ENCODE data around the gene SF3B3. TPM values are rescaled to one million over a fixed set of nuclear protein-coding genes. Genes with fewer than 3 reads are reported as not detected.

The SF3B3 gene
- total and polyA plus RNA-seq, 2 donors, result 103 TPM

- WGBS, result 87% methylated on average over 7 of the region's 7 CpGs
- H3K4me3 ChIP-seq (ENCODE audit: low read depth, low read length), result no peak overlapping the region
- no peak for DNase-seq (ENCODE audit: extremely low spot score)
- peaks cover 8% of the 10 kb centered on the region for H3K36me3 ChIP-seq (ENCODE audit: insufficient read depth)
- H3K27ac ChIP-seq (ENCODE audit: low read depth), result no peak overlapping the region
- no peaks in the 10 kb centered on the region for H3K4me1 ChIP-seq (ENCODE audit: insufficient read depth)
Measured at GRCh38 chr16:70563636-70564035, 40.0 kb downstream of the SF3B3 start.

- no peak overlapping the region for H3K4me3 ChIP-seq (ENCODE audit: low read depth, low read length)
- no peak for DNase-seq (ENCODE audit: extremely low spot score)
- H3K27ac ChIP-seq (ENCODE audit: low read depth), result no peak overlapping the region
- no peaks in the 10 kb centered on the region for H3K4me1 ChIP-seq (ENCODE audit: insufficient read depth)
- 65% methylated on average over 4 of the region's 4 CpGs for WGBS
- peaks cover 8% of the 10 kb centered on the region for H3K36me3 ChIP-seq (ENCODE audit: insufficient read depth)
Measured at GRCh38 chr16:70565053-70565452, 41.4 kb downstream of the SF3B3 start.

GRCh38 chr16:70568601-70569237, 45.1 kb downstream of the SF3B3 start:
- Histone ChIP-seq H3K27ac (ENCODE audit: low read depth) (no peak overlapping the region), H3K4me1 (ENCODE audit: insufficient read depth) (no peaks in the 10 kb centered on the region), H3K36me3 (ENCODE audit: insufficient read depth) (peaks cover 11% of the 10 kb centered on the region), H3K4me3 (ENCODE audit: low read depth, low read length) (no peak overlapping the region)
- WGBS, result 74% methylated on average over 5 of the region's 5 CpGs
- no peak for DNase-seq (ENCODE audit: extremely low spot score)

GRCh38 chr16:70569752-70570151, 46.1 kb downstream of the SF3B3 start:
- no peak for DNase-seq (ENCODE audit: extremely low spot score)
- WGBS, result 90% methylated on average over 6 of the region's 6 CpGs
- no peak overlapping the region for H3K4me3 ChIP-seq (ENCODE audit: low read depth, low read length)
- no peaks in the 10 kb centered on the region for H3K4me1 ChIP-seq (ENCODE audit: insufficient read depth)
- H3K36me3 ChIP-seq (ENCODE audit: insufficient read depth), result peaks cover 10% of the 10 kb centered on the region
- H3K27ac ChIP-seq (ENCODE audit: low read depth), result no peak overlapping the region

- Histone ChIP-seq H3K4me1 (ENCODE audit: insufficient read depth) (no peaks in the 10 kb centered on the region), H3K36me3 (ENCODE audit: insufficient read depth) (peaks cover 8% of the 10 kb centered on the region), H3K27ac (ENCODE audit: low read depth) (no peak overlapping the region), H3K4me3 (ENCODE audit: low read depth, low read length) (no peak overlapping the region)
- WGBS, result 89% methylated on average over 10 of the region's 10 CpGs
- DNase-seq (ENCODE audit: extremely low spot score), result no peak
Measured at GRCh38 chr16:70570967-70571570, 47.5 kb downstream of the SF3B3 start.

GRCh38 chr16:70571623-70572022, 48.0 kb downstream of the SF3B3 start:
- WGBS, result 88% methylated on average over 8 of the region's 8 CpGs
- Histone ChIP-seq H3K4me3 (ENCODE audit: low read depth, low read length) (no peak overlapping the region), H3K36me3 (ENCODE audit: insufficient read depth) (peaks cover 8% of the 10 kb centered on the region), H3K27ac (ENCODE audit: low read depth) (peak overlapping the region; percentile 28), H3K4me1 (ENCODE audit: insufficient read depth) (no peaks in the 10 kb centered on the region)
- no peak for DNase-seq (ENCODE audit: extremely low spot score)

GRCh38 chr16:70572050-70572925, 48.7 kb downstream of the SF3B3 start:
- Histone ChIP-seq H3K4me3 (ENCODE audit: low read depth, low read length) (no peak overlapping the region), H3K36me3 (ENCODE audit: insufficient read depth) (peaks cover 8% of the 10 kb centered on the region), H3K4me1 (ENCODE audit: insufficient read depth) (no peaks in the 10 kb centered on the region), H3K27ac (ENCODE audit: low read depth) (peak overlapping the region; percentile 28)
- DNase-seq (ENCODE audit: extremely low spot score), result no peak
- 91% methylated on average over 5 of the region's 5 CpGs for WGBS

- peaks cover 8% of the 10 kb centered on the region for H3K36me3 ChIP-seq (ENCODE audit: insufficient read depth)
- no peak for DNase-seq (ENCODE audit: extremely low spot score)
- WGBS, result 72% methylated on average over 2 of the region's 2 CpGs
- no peaks in the 10 kb centered on the region for H3K4me1 ChIP-seq (ENCODE audit: insufficient read depth)
- H3K4me3 ChIP-seq (ENCODE audit: low read depth, low read length), result no peak overlapping the region
- no peak overlapping the region for H3K27ac ChIP-seq (ENCODE audit: low read depth)
Measured at GRCh38 chr16:70572926-70573270, 49.3 kb downstream of the SF3B3 start.

GRCh38 chr16:70573451-70574121, 50.0 kb downstream of the SF3B3 start:
- 21% methylated on average over 5 of the region's 5 CpGs for WGBS
- peak; percentile 58 for DNase-seq (ENCODE audit: extremely low spot score)
- Histone ChIP-seq H3K36me3 (ENCODE audit: insufficient read depth) (peaks cover 8% of the 10 kb centered on the region), H3K4me1 (ENCODE audit: insufficient read depth) (no peaks in the 10 kb centered on the region), H3K4me3 (ENCODE audit: low read depth, low read length) (no peak overlapping the region), H3K27ac (ENCODE audit: low read depth) (no peak overlapping the region)

- no peak overlapping the region for H3K27ac ChIP-seq (ENCODE audit: low read depth)
- DNase-seq (ENCODE audit: extremely low spot score), result no peak
- 91% methylated on average over 8 of the region's 8 CpGs for WGBS
- H3K36me3 ChIP-seq (ENCODE audit: insufficient read depth), result peaks cover 8% of the 10 kb centered on the region
- H3K4me1 ChIP-seq (ENCODE audit: insufficient read depth), result no peaks in the 10 kb centered on the region
- no peak overlapping the region for H3K4me3 ChIP-seq (ENCODE audit: low read depth, low read length)
Measured at GRCh38 chr16:70574595-70575271, 51.1 kb downstream of the SF3B3 start.

GRCh38 chr16:70575376-70575775, 51.8 kb downstream of the SF3B3 start:
- no peaks in the 10 kb centered on the region for H3K4me1 ChIP-seq (ENCODE audit: insufficient read depth)
- H3K27ac ChIP-seq (ENCODE audit: low read depth), result no peak overlapping the region
- H3K36me3 ChIP-seq (ENCODE audit: insufficient read depth), result peaks cover 8% of the 10 kb centered on the region
- DNase-seq (ENCODE audit: extremely low spot score), result no peak
- no peak overlapping the region for H3K4me3 ChIP-seq (ENCODE audit: low read depth, low read length)
- WGBS, result 91% methylated on average over 7 of the region's 7 CpGs

- WGBS, result 50% methylated on average over 10 of the region's 10 CpGs
- no peaks in the 10 kb centered on the region for H3K4me1 ChIP-seq (ENCODE audit: insufficient read depth)
- no peak for DNase-seq (ENCODE audit: extremely low spot score)
Measured at GRCh38 chr16:70576431-70577255, 53.0 kb downstream of the SF3B3 start.

More at GRCh38 chr16:70576431-70577255, 53.0 kb downstream of the SF3B3 start:
- Histone ChIP-seq H3K27ac (ENCODE audit: low read depth) (no peak overlapping the region), H3K4me3 (ENCODE audit: low read depth, low read length) (no peak overlapping the region), H3K36me3 (ENCODE audit: insufficient read depth) (peaks cover 4% of the 10 kb centered on the region)
